Endothelial cell of umbilical vein (primary cell): ENCODE results near the gene ARHGAP20.

Experiments
- EZH2 ChIP-seq: IDR thresholded peaks from 2 replicates; pipeline ENCODE4 v1.6.1; 2012; ENCODE audit warnings: borderline replicate concordance, low read depth, mild to moderate bottlenecking, moderate library complexity, low read length, inconsistent platforms; ENCODE audit not compliant: severe bottlenecking
- MAX ChIP-seq: IDR thresholded peaks from 2 replicates; pipeline ENCODE4 v1.6.1; 2011; ENCODE audit not compliant: insufficient read depth, insufficient read length
- POLR2A ChIP-seq: IDR thresholded peaks from 2 replicates; pipeline ENCODE4 v1.6.1; 2012; ENCODE audit warnings: low read depth, mild to moderate bottlenecking, control low read depth, low read length
- POLR2AphosphoS5 ChIP-seq: IDR thresholded peaks from 2 replicates; pipeline ENCODE4 v1.6.1; 2012; ENCODE audit warnings: low read depth, mild to moderate bottlenecking, control low read depth, low read length, moderate library complexity; ENCODE audit not compliant: insufficient read depth
- TF ChIP-seq, protein P1 (sequence below), 2 donors: IDR thresholded peaks; 1 replicate in 1 of 2; 2 replicates in 1 of 2; pipeline ENCODE4 v1.5.1; 2011; ENCODE audit warnings: low read length in 2 of 2, mild to moderate bottlenecking in 2 of 2, moderate library complexity in 2 of 2, control low read depth in 1 of 2, inconsistent platforms in 1 of 2, low read depth in 1 of 2; ENCODE audit not compliant: insufficient read depth in 1 of 2; ENCODE audit errors: extremely low read depth in 1 of 2

DNA sequence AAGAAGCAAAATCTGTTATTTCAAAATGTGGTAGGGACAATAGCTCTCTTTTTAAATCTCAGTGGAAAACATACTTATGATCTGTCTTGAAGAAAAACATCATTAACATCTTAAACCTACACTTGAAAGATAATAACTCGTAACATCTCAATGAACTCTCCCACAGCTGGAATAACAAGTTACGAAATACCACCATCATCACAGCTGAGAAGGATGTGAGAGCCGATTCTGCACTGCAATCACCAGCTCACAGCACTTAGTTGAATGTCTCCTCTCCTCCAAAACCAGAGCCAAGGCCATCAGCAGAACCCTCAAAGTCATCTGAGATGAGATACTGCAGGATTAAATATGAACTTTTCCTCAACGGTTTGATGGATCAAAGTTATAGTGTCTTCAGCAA, 124.3 kb downstream of the ARHGAP20 start:
- TF ChIP-seq, protein P1, sequence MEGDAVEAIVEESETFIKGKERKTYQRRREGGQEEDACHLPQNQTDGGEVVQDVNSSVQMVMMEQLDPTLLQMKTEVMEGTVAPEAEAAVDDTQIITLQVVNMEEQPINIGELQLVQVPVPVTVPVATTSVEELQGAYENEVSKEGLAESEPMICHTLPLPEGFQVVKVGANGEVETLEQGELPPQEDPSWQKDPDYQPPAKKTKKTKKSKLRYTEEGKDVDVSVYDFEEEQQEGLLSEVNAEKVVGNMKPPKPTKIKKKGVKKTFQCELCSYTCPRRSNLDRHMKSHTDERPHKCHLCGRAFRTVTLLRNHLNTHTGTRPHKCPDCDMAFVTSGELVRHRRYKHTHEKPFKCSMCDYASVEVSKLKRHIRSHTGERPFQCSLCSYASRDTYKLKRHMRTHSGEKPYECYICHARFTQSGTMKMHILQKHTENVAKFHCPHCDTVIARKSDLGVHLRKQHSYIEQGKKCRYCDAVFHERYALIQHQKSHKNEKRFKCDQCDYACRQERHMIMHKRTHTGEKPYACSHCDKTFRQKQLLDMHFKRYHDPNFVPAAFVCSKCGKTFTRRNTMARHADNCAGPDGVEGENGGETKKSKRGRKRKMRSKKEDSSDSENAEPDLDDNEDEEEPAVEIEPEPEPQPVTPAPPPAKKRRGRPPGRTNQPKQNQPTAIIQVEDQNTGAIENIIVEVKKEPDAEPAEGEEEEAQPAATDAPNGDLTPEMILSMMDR (IDR thresholded peaks at IDR 0.05; ENCODE audit: extremely low read depth in 1 of 2, insufficient read depth in 1 of 2, low read depth in 1 of 2, low read length in 2 of 2) = no peak
- TF ChIP-seq POLR2A (no peak), MAX (no peak), POLR2AphosphoS5 (no peak), EZH2 (no peak)
